Uterine smooth muscle cell (primary cell): ENCODE measurements around the gene YIPF5. TPM values are rescaled to one million over a fixed set of nuclear protein-coding genes. Genes with fewer than 3 reads are reported as not detected.

Source experiments
- total RNA-seq: library from RNA; depleted of rRNA; stranded (reverse); fragments of >200 nt; gene quantifications from 2 replicates; pipeline ENCODE4 v1.2.3, GENCODE V29; 2014

YIPF5 gene
- total RNA-seq, result 103 and 147 TPM in 2 replicates

GRCh38 chr5:144170276-144171024 is at the start of gene YIPF5, which contains the start of gene KCTD16:
Gene YIPF5 (minus strand): TSS chr5:144170659. CDS start chr5:144169955, 704 bp downstream.
Gene KCTD16 (plus strand): TSS chr5:144170873.

Other genes starting within 250 kb of the YIPF5 start
- gene KCTD16, start 214 bp upstream of the YIPF5 start, total RNA-seq, result 0.33 and 1.00 TPM in 2 replicates